ENCODE data around the gene HCN3. TPM values are rescaled to one million over a fixed set of nuclear protein-coding genes. Genes with fewer than 3 reads are reported as not detected.
"Not testable (repeated sequence)": the region's sequence is repeated elsewhere in the genome, so short reads cannot be mapped to it uniquely, and the experiment has no call there.

The HCN3 gene
- 1.0 TPM for total RNA-seq

DNA sequence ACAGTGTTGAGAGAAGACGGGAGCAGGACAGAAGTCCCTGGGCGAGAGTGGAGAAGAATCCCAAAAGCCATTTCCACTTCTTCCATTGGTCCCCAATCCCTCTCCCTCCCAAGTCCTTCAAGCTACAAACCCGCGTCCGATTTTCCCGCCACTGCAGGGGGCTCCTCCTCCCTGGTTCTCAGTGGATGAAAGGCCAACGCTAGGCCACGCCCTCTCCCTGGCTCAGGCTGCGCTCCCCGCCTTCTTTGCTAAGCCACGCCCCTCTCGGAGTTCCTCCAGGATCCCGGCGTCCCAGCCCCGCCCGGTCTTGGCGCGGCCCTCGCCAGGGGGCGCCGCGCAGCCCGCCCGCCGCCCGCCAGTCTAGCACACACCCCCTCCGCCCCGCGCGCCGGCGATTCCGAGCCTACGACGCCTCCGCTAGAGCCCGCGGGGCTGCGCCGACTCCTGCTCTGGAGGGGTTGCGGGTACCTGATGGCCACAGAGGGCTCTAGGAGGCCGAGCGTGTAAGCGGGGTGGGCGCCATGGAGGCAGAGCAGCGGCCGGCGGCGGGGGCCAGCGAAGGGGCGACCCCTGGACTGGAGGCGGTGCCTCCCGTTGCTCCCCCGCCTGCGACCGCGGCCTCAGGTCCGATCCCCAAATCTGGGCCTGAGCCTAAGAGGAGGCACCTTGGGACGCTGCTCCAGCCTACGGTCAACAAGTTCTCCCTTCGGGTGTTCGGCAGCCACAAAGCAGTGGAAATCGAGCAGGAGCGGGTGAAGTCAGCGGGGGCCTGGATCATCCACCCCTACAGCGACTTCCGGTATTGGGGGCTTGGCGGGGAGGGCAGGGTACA lies at the start of gene HCN3:
Gene HCN3, plus strand, starts transcription at position 394 of the 832 bp plus-strand sequence. Its CDS starts 128 bp downstream, at position 522.
- Histone ChIP-seq H3K27ac (ENCODE audit: low read depth, low read length) (no peak within 1 kb of the TSS), H3K4me1 (ENCODE audit: control insufficient read depth in 3 of 3, insufficient read depth in 3 of 3, low read length in 3 of 3) (peaks cover 23 to 28% (median 26%) of the 10 kb centered on the region in 3 donors), H3K36me3 (ENCODE audit: control insufficient read depth in 3 of 3, insufficient read depth in 3 of 3, low read length in 3 of 3) (no peaks in the 10 kb centered on the region), H3K4me3 (ENCODE audit: low read length in 3 of 3) (peak within 1 kb of the TSS; percentile 75 to 81 (median 76)), H3K27me3 (ENCODE audit: control insufficient read depth in 3 of 3, insufficient read depth in 3 of 3, low read length in 3 of 3) (no peaks in the 10 kb centered on the region), H3K9ac (ENCODE audit: low read depth in 1 of 3, low read length in 3 of 3) (peak within 1 kb of the TSS; percentile 40 to 78 (median 71)), H3K9me3 (ENCODE audit: control insufficient read depth in 3 of 3, low read length in 3 of 3) (no peaks in the 10 kb centered on the region)

DNA sequence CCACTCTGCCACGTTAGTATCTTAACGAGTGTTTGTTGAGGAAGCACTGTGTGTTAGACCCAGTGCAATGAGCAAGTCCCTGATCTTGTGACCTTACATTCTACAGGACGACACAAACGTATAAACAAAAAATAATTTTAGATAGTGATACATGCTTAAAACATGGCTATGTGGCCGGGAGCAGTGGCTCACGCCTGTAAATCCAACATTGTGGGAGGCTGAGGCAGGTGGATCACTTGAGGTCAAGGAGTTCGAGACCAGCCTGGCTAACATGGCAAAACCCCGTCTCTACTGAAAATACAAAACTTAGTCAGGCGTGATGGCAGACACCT lies 49.2 kb upstream of the HCN3 start:
- H3K4me3 ChIP-seq (ENCODE audit: low read length in 3 of 3): peak overlapping the region; percentile 67 to 71 (median 70)
- H3K9me3 ChIP-seq (ENCODE audit: control insufficient read depth in 3 of 3, low read length in 3 of 3): no peaks in the 10 kb centered on the region
- H3K9ac ChIP-seq (ENCODE audit: low read depth in 1 of 3, low read length in 3 of 3): peak overlapping the region; percentile 72 to 90 (median 81)

DNA sequence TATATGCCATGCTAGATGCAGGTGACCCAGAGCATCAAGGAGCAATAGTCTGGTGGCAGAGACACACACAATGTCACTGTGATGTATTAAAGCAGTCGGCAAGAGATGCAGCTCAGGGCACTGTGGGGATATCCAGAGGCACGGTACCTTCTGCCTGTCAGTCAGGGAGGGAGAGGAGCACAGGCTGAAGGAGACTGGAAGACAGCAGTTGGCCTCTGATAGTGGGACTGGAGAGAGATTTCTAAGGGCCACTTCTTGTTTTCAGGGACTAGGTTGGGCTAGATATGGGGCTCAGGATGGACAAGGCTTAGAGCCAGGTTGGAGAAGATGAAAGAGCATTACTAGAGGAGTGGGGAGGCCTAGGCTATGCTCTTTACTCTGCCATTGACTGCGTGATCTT lies 46.0 kb upstream of the HCN3 start:
- H3K4me3 ChIP-seq (ENCODE audit: low read length in 3 of 3); H3K9ac ChIP-seq (ENCODE audit: low read depth in 1 of 3, low read length in 3 of 3); H3K9me3 ChIP-seq (ENCODE audit: control insufficient read depth in 3 of 3, low read length in 3 of 3); H3K27ac ChIP-seq (ENCODE audit: low read depth, low read length); H3K27me3 ChIP-seq (ENCODE audit: control insufficient read depth in 3 of 3, insufficient read depth in 3 of 3, low read length in 3 of 3); H3K36me3 ChIP-seq (ENCODE audit: control insufficient read depth in 3 of 3, insufficient read depth in 3 of 3, low read length in 3 of 3): not testable (repeated sequence)
- peaks cover 12 to 16% (median 16%) of the 10 kb centered on the region in 3 donors for H3K4me1 ChIP-seq (ENCODE audit: control insufficient read depth in 3 of 3, insufficient read depth in 3 of 3, low read length in 3 of 3)

More for the DNA sequence above, 49.2 kb upstream of the HCN3 start:
- Histone ChIP-seq H3K4me1 (ENCODE audit: control insufficient read depth in 3 of 3, insufficient read depth in 3 of 3, low read length in 3 of 3) (peaks cover 14 to 20% (median 17%) of the 10 kb centered on the region in 3 donors), H3K27ac (ENCODE audit: low read depth, low read length) (peak overlapping the region; percentile 78), H3K36me3 (ENCODE audit: control insufficient read depth in 3 of 3, insufficient read depth in 3 of 3, low read length in 3 of 3) (no peaks in the 10 kb centered on the region), H3K27me3 (ENCODE audit: control insufficient read depth in 3 of 3, insufficient read depth in 3 of 3, low read length in 3 of 3) (no peaks in the 10 kb centered on the region)

DNA sequence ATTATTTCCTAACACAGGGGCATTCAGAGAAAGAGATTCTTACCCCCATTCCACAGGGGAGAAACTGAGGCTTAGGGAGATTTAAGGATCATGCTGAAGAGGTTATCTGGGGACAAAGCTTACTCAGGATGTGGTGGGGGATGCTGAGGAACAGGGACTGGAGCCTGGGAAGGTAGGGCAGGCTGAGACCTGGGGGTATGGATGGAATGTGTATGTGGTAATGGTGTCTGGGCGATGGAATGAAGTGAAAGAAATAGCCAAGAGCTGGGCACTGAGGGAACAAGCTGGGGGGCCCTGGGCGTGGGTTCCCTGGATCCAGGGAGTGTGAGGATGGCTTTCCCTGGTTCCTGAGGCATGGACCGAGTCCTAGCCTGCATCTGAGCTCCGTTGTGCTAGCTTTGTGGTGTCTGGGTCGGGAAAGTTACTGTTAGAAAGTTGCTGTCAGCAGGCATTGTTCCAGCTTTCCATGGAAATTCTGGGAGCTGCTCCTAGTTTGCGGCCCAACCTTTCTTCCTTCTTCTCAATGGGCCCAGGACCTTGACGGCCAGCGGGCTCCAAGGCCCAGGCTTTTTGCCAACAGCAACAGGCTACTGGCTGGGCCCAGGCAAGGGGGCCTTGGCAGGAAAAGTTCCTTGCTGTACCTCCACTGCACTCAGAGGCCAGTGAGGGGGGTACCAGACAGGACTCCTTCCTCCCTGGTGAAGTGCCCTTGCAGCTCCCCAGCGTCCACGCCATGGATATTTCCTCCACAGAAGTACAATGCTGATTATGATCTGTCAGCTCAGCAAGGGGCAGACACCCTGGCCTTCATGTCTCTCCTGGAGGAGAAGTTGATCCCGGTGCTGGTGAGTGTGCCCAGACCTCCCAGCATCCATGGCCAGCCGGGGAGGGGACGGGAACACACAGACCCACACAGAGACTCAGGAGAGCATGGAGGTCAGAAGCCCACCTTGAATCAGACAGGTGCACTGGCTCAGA lies 45.0 kb upstream of the HCN3 start:
- H3K4me3 ChIP-seq (ENCODE audit: low read length in 3 of 3); H3K4me1 ChIP-seq (ENCODE audit: control insufficient read depth in 3 of 3, insufficient read depth in 3 of 3, low read length in 3 of 3); H3K9me3 ChIP-seq (ENCODE audit: control insufficient read depth in 3 of 3, low read length in 3 of 3); H3K27ac ChIP-seq (ENCODE audit: low read depth, low read length); H3K9ac ChIP-seq (ENCODE audit: low read depth in 1 of 3, low read length in 3 of 3); H3K27me3 ChIP-seq (ENCODE audit: control insufficient read depth in 3 of 3, insufficient read depth in 3 of 3, low read length in 3 of 3): not testable (repeated sequence)
- peaks cover 7 to 19% (median 16%) of the 10 kb centered on the region in 3 donors for H3K36me3 ChIP-seq (ENCODE audit: control insufficient read depth in 3 of 3, insufficient read depth in 3 of 3, low read length in 3 of 3)

DNA sequence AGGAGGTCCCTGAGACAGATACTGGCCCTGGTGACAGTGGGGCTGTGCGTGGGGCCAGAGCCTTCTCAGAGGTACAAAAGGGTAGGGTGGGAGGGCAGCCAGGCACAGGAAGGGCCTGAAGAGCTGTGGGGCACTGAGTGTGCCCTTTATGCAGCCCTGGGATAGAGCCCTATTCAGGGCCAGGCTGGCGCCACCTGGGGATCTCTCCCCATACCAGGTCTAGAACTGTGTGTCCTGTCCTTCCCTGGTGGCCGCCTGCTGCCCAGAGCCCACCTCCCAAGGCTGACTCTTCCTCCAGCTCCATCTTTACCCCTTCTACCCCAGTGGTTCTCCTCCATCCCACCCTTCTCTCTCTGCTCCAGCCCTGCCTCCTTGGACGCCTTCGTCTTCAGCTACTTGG lies 43.8 kb upstream of the HCN3 start:
- H3K27me3 ChIP-seq (ENCODE audit: control insufficient read depth in 3 of 3, insufficient read depth in 3 of 3, low read length in 3 of 3); H3K9ac ChIP-seq (ENCODE audit: low read depth in 1 of 3, low read length in 3 of 3); H3K27ac ChIP-seq (ENCODE audit: low read depth, low read length); H3K9me3 ChIP-seq (ENCODE audit: control insufficient read depth in 3 of 3, low read length in 3 of 3); H3K4me3 ChIP-seq (ENCODE audit: low read length in 3 of 3); H3K4me1 ChIP-seq (ENCODE audit: control insufficient read depth in 3 of 3, insufficient read depth in 3 of 3, low read length in 3 of 3): not testable (repeated sequence)
- H3K36me3 ChIP-seq (ENCODE audit: control insufficient read depth in 3 of 3, insufficient read depth in 3 of 3, low read length in 3 of 3): peaks cover 7 to 19% (median 16%) of the 10 kb centered on the region in 3 donors

DNA sequence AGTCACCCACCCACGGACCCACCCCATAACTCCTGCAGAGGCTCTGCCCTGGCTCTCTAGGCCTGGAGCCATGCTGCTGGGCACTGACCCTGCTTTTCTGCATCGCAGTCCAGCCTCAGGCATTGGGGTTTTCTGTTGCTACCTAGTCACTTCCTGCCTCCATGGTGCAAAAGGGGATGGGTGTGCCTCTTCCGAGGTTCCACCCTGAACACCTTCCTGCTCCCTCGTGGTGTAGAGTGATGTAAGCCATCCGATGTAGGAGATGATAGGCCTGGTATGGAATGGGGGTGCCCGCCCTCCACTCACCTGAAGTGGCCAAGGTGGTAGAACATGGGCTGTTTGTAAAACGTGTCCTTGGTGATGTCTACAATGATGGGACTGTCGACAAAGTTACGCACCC lies 41.9 kb upstream of the HCN3 start:
- H3K36me3 ChIP-seq (ENCODE audit: control insufficient read depth in 3 of 3, insufficient read depth in 3 of 3, low read length in 3 of 3): peaks cover 7 to 20% (median 19%) of the 10 kb centered on the region in 3 donors
- H3K27me3 ChIP-seq (ENCODE audit: control insufficient read depth in 3 of 3, insufficient read depth in 3 of 3, low read length in 3 of 3); H3K9me3 ChIP-seq (ENCODE audit: control insufficient read depth in 3 of 3, low read length in 3 of 3); H3K4me1 ChIP-seq (ENCODE audit: control insufficient read depth in 3 of 3, insufficient read depth in 3 of 3, low read length in 3 of 3); H3K4me3 ChIP-seq (ENCODE audit: low read length in 3 of 3); H3K27ac ChIP-seq (ENCODE audit: low read depth, low read length); H3K9ac ChIP-seq (ENCODE audit: low read depth in 1 of 3, low read length in 3 of 3): not testable (repeated sequence)

DNA sequence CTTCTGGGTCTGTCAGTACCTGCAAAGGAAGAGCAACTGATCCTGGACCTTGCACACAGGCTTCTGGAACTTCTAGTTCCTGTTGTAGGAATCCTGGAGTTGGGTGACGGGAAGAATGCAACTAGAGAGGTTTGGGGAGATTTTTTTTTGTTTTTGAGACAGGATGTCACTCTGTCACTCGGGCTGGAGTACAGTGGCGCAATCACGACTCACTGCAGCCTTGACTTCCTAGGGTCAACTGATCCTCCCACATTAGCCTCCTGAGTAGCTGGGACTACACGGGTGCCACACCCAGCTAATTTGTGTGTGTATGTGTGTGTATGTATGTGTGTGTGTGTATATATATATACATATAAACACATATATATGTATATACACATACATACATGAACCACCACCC lies 40.8 kb upstream of the HCN3 start:
- Histone ChIP-seq H3K27me3 (ENCODE audit: control insufficient read depth in 3 of 3, insufficient read depth in 3 of 3, low read length in 3 of 3) (no peaks in the 10 kb centered on the region), H3K27ac (ENCODE audit: low read depth, low read length) (no peak overlapping the region), H3K4me3 (ENCODE audit: low read length in 3 of 3) (no peak overlapping the region), H3K36me3 (ENCODE audit: control insufficient read depth in 3 of 3, insufficient read depth in 3 of 3, low read length in 3 of 3) (peaks cover 7 to 20% (median 19%) of the 10 kb centered on the region in 3 donors), H3K9ac (ENCODE audit: low read depth in 1 of 3, low read length in 3 of 3) (no peak overlapping the region), H3K4me1 (ENCODE audit: control insufficient read depth in 3 of 3, insufficient read depth in 3 of 3, low read length in 3 of 3) (peaks cover 4 to 9% (median 8%) of the 10 kb centered on the region in 3 donors), H3K9me3 (ENCODE audit: control insufficient read depth in 3 of 3, low read length in 3 of 3) (no peaks in the 10 kb centered on the region)

DNA sequence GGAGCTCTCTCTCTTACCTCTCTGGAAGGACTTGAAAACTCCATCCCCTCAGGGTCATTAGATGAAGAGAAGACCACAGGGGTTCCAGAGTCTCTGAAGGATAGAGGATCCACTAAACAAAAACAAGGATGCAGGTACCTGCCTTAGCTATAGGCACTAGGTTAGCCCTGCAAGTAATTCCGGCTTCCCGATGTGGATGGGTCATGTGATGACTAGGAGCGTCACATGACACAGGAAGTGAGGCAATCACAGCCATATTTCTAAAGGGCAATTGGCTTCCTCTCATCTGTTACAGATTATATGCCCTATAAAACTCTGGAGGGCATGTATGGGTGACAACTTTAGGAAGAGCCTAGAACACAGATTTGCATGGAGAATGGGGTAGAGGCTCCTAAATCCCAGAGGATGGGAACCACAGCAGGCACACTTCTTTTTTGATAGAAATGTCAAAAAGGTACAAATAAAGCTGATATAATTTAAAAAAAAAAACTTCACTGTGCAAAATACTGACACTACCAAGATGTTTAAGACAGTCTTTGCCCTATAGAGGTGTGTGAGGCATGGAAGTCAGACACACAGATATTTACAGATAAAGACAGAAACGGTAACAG lies 36.1 kb upstream of the HCN3 start:
- Histone ChIP-seq H3K4me3 (ENCODE audit: low read length in 3 of 3) (peak overlapping the region; percentile 56 to 78 (median 68)), H3K9me3 (ENCODE audit: control insufficient read depth in 3 of 3, low read length in 3 of 3) (no peaks in the 10 kb centered on the region), H3K36me3 (ENCODE audit: control insufficient read depth in 3 of 3, insufficient read depth in 3 of 3, low read length in 3 of 3) (peaks cover 4 to 14% (median 10%) of the 10 kb centered on the region in 3 donors), H3K27ac (ENCODE audit: low read depth, low read length) (no peak overlapping the region), H3K4me1 (ENCODE audit: control insufficient read depth in 3 of 3, insufficient read depth in 3 of 3, low read length in 3 of 3) (peaks cover 22 to 37% (median 22%) of the 10 kb centered on the region in 3 donors), H3K9ac (ENCODE audit: low read depth in 1 of 3, low read length in 3 of 3) (peak overlapping the region in 1 of 3 donors; percentile 54), H3K27me3 (ENCODE audit: control insufficient read depth in 3 of 3, insufficient read depth in 3 of 3, low read length in 3 of 3) (no peaks in the 10 kb centered on the region)

DNA sequence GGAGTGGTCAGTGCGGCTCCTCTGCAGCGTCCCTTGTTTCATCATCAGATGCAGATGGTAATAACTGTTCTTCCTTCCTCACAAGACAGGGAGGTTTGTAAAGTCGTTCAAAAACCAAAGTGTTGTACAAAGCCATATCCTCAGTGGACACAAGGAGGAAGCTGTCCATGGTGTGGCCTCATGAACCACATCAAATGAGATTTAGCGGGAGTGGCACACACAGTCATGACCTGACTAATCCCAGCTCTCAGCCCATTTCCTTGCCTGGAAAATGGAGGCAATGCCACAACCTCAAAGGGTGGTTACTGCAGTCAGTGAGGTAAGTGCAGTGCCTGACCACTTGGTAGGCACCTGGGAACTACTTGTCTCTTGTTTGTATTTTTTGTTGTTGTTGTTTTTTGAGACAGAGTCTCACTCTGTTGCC lies 35.4 kb upstream of the HCN3 start:
- H3K4me1 ChIP-seq (ENCODE audit: control insufficient read depth in 3 of 3, insufficient read depth in 3 of 3, low read length in 3 of 3): peaks cover 22 to 37% (median 22%) of the 10 kb centered on the region in 3 donors
- no peak overlapping the region for H3K4me3 ChIP-seq (ENCODE audit: low read length in 3 of 3)
- no peak overlapping the region for H3K27ac ChIP-seq (ENCODE audit: low read depth, low read length)
- H3K9ac ChIP-seq (ENCODE audit: low read depth in 1 of 3, low read length in 3 of 3): no peak overlapping the region
- H3K9me3 ChIP-seq (ENCODE audit: control insufficient read depth in 3 of 3, low read length in 3 of 3): no peaks in the 10 kb centered on the region
- peaks cover 0 to 7% (median 5%) of the 10 kb centered on the region in 3 donors for H3K36me3 ChIP-seq (ENCODE audit: control insufficient read depth in 3 of 3, insufficient read depth in 3 of 3, low read length in 3 of 3)
- H3K27me3 ChIP-seq (ENCODE audit: control insufficient read depth in 3 of 3, insufficient read depth in 3 of 3, low read length in 3 of 3): no peaks in the 10 kb centered on the region

Data from skeletal muscle tissue (tissue), 4 donors.